ENCODE results near the gene PRSS8. TPM values are rescaled to one million over a fixed set of nuclear protein-coding genes. Genes with fewer than 3 reads are reported as not detected.
"Not testable (repeated sequence)": the region's sequence is repeated elsewhere in the genome, so short reads cannot be mapped to it uniquely, and the experiment has no call there.

PRSS8 gene
- total RNA-seq, 2 experiments from 2014 or later = not detected

DNA sequence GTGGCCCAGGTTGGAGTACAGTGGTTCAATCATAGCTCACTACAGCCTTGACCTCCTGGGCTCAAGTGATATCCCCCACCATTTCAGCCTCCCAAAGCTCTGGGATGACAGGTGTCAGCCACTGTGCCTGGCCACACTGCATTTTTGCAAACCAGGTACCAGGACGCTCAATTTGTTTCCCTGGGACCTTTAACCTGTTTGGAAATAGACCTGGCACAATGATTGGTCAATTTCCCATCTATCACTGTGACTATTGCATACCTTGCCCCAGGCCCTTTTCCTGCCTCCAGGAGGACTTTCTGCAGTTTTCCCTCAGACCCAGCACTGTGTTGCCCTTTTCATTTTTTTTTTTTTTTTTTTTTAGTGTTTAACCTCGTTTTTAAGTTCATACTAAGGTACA, 33.3 kb upstream of the PRSS8 start:
- POLR2A ChIA-PET = interaction anchor here (4.2 kb wide), 1 partner anchor 11 kb away, joined by 16 read pairs; the partner anchor contains the start of gene FUS
- Histone ChIP-seq H3K4me1 (ENCODE audit: insufficient read depth, low read length) (no peaks in the 10 kb centered on the region), H3K9me3 (ENCODE audit: control insufficient read depth in 1 of 2, insufficient read depth in 1 of 2, low read length in 2 of 2) (no peaks in the 10 kb centered on the region), H3K4me3 (ENCODE audit: low read length) (no peak overlapping the region), H3K36me3 (ENCODE audit: insufficient read depth, low read length) (no peaks in the 10 kb centered on the region), H3K27me3 (ENCODE audit: control insufficient read depth in 1 of 2, insufficient read depth in 2 of 2, low read length in 2 of 2) (no peaks in the 10 kb centered on the region), H3K27ac (ENCODE audit: low read depth in 1 of 2, low read length in 2 of 2) (no peak overlapping the region)
- Mint-ChIP-seq H3K9me3 (no peaks in the 10 kb centered on the region), H3K27me3 (no peaks in the 10 kb centered on the region), H3K4me3 (no peak overlapping the region), H3K27ac (no peak overlapping the region), H3K36me3 (ENCODE audit: low read depth) (no peaks in the 10 kb centered on the region), H3K4me1 (ENCODE audit: low read depth) (no peaks in the 10 kb centered on the region)
- ATAC-seq (ENCODE audit: poor library complexity) = no peak
- CTCF ChIA-PET = no interaction called here
- intact Hi-C loops (cut with DNase I, micrococcal nuclease) = no loop called here
- TF ChIP-seq, protein P1, sequence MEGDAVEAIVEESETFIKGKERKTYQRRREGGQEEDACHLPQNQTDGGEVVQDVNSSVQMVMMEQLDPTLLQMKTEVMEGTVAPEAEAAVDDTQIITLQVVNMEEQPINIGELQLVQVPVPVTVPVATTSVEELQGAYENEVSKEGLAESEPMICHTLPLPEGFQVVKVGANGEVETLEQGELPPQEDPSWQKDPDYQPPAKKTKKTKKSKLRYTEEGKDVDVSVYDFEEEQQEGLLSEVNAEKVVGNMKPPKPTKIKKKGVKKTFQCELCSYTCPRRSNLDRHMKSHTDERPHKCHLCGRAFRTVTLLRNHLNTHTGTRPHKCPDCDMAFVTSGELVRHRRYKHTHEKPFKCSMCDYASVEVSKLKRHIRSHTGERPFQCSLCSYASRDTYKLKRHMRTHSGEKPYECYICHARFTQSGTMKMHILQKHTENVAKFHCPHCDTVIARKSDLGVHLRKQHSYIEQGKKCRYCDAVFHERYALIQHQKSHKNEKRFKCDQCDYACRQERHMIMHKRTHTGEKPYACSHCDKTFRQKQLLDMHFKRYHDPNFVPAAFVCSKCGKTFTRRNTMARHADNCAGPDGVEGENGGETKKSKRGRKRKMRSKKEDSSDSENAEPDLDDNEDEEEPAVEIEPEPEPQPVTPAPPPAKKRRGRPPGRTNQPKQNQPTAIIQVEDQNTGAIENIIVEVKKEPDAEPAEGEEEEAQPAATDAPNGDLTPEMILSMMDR (IDR thresholded peaks at IDR 0.05) = no peak
- DNase-seq = no peak

DNA sequence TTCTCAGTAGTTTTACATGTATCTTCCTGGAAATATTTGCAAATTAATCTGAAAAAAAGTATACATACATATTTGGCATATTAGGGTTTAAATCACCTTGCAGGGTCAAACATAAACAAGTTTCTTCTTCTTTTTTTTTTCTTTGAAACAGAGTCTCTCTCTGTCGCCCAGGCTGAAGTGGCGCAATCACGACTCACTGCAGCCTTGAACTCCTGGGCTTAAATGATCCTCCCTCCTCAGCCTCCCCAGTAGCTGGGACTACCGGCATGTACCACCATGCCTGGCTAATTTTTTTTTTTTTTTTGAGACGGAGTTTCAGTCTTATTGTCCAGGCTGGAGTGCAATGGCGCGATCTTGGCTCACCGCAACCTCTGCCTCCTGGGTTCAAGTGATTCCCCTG, 31.8 kb upstream of the PRSS8 start:
- TF ChIP-seq, protein P1 (IDR thresholded peaks at IDR 0.05) = no peak
- ChIA-PET POLR2A (interaction anchor here (0.7 to 4.2 kb wide), 2 partner anchors 13 to 293 kb away, joined by 5 to 16 read pairs; partner anchors contain the start of gene FUS), CTCF (no interaction called here)
- Histone ChIP-seq H3K4me1 (ENCODE audit: insufficient read depth, low read length) (no peaks in the 10 kb centered on the region), H3K9me3 (ENCODE audit: control insufficient read depth in 1 of 2, insufficient read depth in 1 of 2, low read length in 2 of 2) (no peaks in the 10 kb centered on the region), H3K4me3 (ENCODE audit: low read length) (no peak overlapping the region), H3K27me3 (ENCODE audit: control insufficient read depth in 1 of 2, insufficient read depth in 2 of 2, low read length in 2 of 2) (no peaks in the 10 kb centered on the region), H3K36me3 (ENCODE audit: insufficient read depth, low read length) (no peaks in the 10 kb centered on the region), H3K27ac (ENCODE audit: low read depth in 1 of 2, low read length in 2 of 2) (no peak overlapping the region)
- intact Hi-C loops (cut with DNase I, micrococcal nuclease) = no loop called here
- Mint-ChIP-seq H3K4me3 (no peak overlapping the region), H3K9me3 (no peaks in the 10 kb centered on the region), H3K27ac (no peak overlapping the region), H3K4me1 (ENCODE audit: low read depth) (no peaks in the 10 kb centered on the region), H3K36me3 (ENCODE audit: low read depth) (no peaks in the 10 kb centered on the region), H3K27me3 (no peaks in the 10 kb centered on the region)
- ATAC-seq (ENCODE audit: poor library complexity) (no peak), DNase-seq (no peak)

DNA sequence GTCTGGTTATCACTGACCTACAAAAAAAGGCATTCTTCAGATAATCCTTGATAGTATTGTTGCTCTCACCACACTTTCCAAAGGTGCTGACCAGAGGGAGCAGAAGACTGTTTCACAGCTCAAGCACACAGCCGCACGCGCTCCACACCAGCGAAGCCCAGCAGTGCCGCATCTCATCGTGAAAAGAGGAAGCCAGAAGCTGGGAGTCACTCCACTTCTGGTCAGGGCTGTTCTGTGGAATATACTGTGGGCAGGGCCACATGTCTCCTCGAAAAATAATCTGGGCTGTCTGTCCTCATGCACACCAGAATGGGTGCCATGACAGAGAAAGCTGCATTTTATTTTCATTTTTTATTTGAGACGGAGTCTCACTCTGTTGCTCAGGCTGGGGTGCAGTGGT, 21.6 kb upstream of the PRSS8 start:
- peak in 1 of 14 experiments; percentile 33 for DNase-seq
- Histone ChIP-seq H3K4me1 (ENCODE audit: insufficient read depth, low read length) (peaks cover 9% of the 10 kb centered on the region), H3K4me3 (ENCODE audit: low read length) (no peak overlapping the region), H3K27me3 (ENCODE audit: control insufficient read depth in 1 of 2, insufficient read depth in 2 of 2, low read length in 2 of 2) (no peaks in the 10 kb centered on the region), H3K36me3 (ENCODE audit: insufficient read depth, low read length) (no peaks in the 10 kb centered on the region), H3K27ac (ENCODE audit: low read depth in 1 of 2, low read length in 2 of 2) (no peak overlapping the region), H3K9me3 (ENCODE audit: control insufficient read depth in 1 of 2, insufficient read depth in 1 of 2, low read length in 2 of 2) (no peaks in the 10 kb centered on the region)
- ChIA-PET POLR2A (interaction anchor here (0.9 to 3.2 kb wide), 5 partner anchors 15 to 40 kb away, joined by 3 to 23 read pairs (median 6); partner anchors contain the start of genes FUS and KAT8), CTCF (interaction anchor here (0.7 to 1.6 kb wide), 2 partner anchors 15 to 59 kb away, joined by 3 to 7 read pairs; no protein-coding TSS in a partner anchor)
- ATAC-seq (ENCODE audit: poor library complexity) = no peak
- Mint-ChIP-seq H3K27me3 (no peaks in the 10 kb centered on the region), H3K9me3 (no peaks in the 10 kb centered on the region), H3K27ac (no peak overlapping the region), H3K4me3 (peak overlapping the region; percentile 7), H3K4me1 (ENCODE audit: low read depth) (peaks cover 5% of the 10 kb centered on the region), H3K36me3 (ENCODE audit: low read depth) (no peaks in the 10 kb centered on the region)
- intact Hi-C loops (cut with DNase I, micrococcal nuclease) = no loop called here
- TF ChIP-seq, protein P1 (IDR thresholded peaks at IDR 0.05) = no peak

DNA sequence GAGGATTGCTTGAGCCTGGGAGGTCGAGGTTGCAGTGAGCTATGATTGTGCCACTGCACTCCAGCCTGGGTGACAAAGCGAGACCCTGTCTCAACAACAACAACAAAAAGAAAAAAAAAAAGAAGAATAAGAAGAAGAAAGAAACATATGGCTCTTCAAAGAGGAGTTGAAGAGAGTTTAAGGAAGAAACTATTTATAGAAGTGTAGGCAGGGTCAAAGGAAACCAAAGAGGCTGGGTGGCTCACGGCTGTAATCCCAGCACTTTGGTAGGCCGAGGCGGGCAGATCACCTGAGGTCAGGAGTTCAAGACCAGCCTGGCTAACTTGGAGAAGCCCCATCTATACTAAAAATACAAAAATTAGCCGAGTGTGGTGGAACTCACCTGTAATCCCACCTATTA, 15.4 kb upstream of the PRSS8 start:
- CTCF ChIA-PET; ATAC-seq (ENCODE audit: poor library complexity): not testable (repeated sequence)

More for the DNA sequence above, 15.4 kb upstream of the PRSS8 start:
- H3K9me3 Mint-ChIP-seq; H3K27me3 Mint-ChIP-seq; intact Hi-C loops (cut with DNase I, micrococcal nuclease); H3K36me3 ChIP-seq (ENCODE audit: insufficient read depth, low read length); H3K4me3 ChIP-seq (ENCODE audit: low read length); H3K27ac ChIP-seq (ENCODE audit: low read depth in 1 of 2, low read length in 2 of 2); H3K36me3 Mint-ChIP-seq (ENCODE audit: low read depth); H3K27ac Mint-ChIP-seq; H3K27me3 ChIP-seq (ENCODE audit: control insufficient read depth in 1 of 2, insufficient read depth in 2 of 2, low read length in 2 of 2); H3K4me1 Mint-ChIP-seq (ENCODE audit: low read depth); H3K9me3 ChIP-seq (ENCODE audit: control insufficient read depth in 1 of 2, insufficient read depth in 1 of 2, low read length in 2 of 2); POLR2A ChIA-PET; H3K4me3 Mint-ChIP-seq; DNase-seq; H3K4me1 ChIP-seq (ENCODE audit: insufficient read depth, low read length): not testable (repeated sequence)
